ENCODE results near the gene ACTL7A. TPM values are rescaled to one million over a fixed set of nuclear protein-coding genes. Genes with fewer than 3 reads are reported as not detected.

The ACTL7A gene
- total and polyA plus RNA-seq, 2 of the 13 experiments (the other 11 are each of a cell fraction or from before 2014, with no cell fraction given) = not detected

DNA sequence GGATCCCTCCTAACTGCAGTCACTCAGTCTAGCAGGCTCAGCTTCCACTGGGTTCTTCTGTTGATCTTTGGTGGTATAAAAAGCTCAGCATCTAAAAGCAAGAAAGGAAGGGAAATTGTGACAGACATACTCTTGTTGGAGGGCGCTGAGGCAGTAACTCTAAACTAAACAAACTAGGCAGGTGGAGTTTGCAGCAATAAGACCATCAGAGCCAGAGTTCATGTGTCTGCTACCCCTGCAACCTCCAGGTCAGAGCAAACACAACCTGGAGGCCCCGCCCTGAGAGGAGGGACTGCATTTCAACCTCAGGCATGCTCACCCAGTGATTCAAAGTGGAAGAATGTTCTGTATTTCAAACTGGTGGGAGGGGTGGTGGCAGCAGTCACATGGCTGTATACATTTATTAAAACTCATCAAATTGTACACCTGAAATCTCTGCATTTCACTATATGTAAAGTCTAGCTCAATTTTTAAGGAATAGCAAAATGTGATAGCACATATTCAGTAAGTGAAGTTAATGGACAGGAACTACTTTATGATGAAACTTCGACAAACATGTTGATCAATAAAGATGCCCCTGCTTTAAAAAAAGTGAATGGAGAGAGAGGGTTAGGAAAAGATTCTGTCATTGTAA is 7.1 kb downstream of the ACTL7A start (continued):
- TF ChIP-seq, protein P1, sequence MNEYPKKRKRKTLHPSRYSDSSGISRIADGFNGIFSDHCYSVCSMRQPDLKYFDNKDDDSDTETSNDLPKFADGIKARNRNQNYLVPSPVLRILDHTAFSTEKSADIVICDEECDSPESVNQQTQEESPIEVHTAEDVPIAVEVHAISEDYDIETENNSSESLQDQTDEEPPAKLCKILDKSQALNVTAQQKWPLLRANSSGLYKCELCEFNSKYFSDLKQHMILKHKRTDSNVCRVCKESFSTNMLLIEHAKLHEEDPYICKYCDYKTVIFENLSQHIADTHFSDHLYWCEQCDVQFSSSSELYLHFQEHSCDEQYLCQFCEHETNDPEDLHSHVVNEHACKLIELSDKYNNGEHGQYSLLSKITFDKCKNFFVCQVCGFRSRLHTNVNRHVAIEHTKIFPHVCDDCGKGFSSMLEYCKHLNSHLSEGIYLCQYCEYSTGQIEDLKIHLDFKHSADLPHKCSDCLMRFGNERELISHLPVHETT (CRISPR knock-in tag; conservative IDR thresholded peaks at IDR 0.05) = no peak
- TF ChIP-seq ZNF225 (CRISPR knock-in tag; IDR thresholded peaks at IDR 0.05) = no peak
- TF ChIP-seq NR2C2 (CRISPR knock-in tag; IDR thresholded peaks at IDR 0.05; ENCODE audit: borderline replicate concordance) = peak; percentile 74; the same call in 1 of the 2 replicates
- no peak for TF ChIP-seq ZNF616 (CRISPR knock-in tag; IDR thresholded peaks at IDR 0.05; ENCODE audit: low read depth)
- 0 out of 2 replicates have a peak, but pooled peaks have one; percentile 25 for TF ChIP-seq HHEX (CRISPR knock-in tag; IDR thresholded peaks at IDR 0.05)
- no peak for TF ChIP-seq CREB1 (IDR thresholded peaks at IDR 0.05)
- no peak; the same call in 1 of the 2 replicates for TF ChIP-seq CREB1 (CRISPR knock-in tag; IDR thresholded peaks at IDR 0.05)
- TF ChIP-seq, protein P2, sequence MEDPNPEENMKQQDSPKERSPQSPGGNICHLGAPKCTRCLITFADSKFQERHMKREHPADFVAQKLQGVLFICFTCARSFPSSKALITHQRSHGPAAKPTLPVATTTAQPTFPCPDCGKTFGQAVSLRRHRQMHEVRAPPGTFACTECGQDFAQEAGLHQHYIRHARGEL (CRISPR knock-in tag; IDR thresholded peaks at IDR 0.05) = no peak
- 0 out of 2 replicates have a peak, but pooled peaks have one; percentile 27 for TF ChIP-seq ZNF564 (CRISPR knock-in tag; IDR thresholded peaks at IDR 0.05)
- no peak for TF ChIP-seq ZNF841 (CRISPR knock-in tag; IDR thresholded peaks at IDR 0.05; ENCODE audit: borderline replicate concordance)
- TF ChIP-seq U2AF1 (optimal IDR thresholded peaks at IDR 0.05; ENCODE audit: low read depth, low read length) = peak; percentile 51
- no peak for TF ChIP-seq RFX5 (IDR thresholded peaks at IDR 0.05; ENCODE audit: low read depth, low read length)
- TF ChIP-seq ZNF572 (CRISPR knock-in tag; IDR thresholded peaks at IDR 0.05) = no peak
- TF ChIP-seq, protein P3, sequence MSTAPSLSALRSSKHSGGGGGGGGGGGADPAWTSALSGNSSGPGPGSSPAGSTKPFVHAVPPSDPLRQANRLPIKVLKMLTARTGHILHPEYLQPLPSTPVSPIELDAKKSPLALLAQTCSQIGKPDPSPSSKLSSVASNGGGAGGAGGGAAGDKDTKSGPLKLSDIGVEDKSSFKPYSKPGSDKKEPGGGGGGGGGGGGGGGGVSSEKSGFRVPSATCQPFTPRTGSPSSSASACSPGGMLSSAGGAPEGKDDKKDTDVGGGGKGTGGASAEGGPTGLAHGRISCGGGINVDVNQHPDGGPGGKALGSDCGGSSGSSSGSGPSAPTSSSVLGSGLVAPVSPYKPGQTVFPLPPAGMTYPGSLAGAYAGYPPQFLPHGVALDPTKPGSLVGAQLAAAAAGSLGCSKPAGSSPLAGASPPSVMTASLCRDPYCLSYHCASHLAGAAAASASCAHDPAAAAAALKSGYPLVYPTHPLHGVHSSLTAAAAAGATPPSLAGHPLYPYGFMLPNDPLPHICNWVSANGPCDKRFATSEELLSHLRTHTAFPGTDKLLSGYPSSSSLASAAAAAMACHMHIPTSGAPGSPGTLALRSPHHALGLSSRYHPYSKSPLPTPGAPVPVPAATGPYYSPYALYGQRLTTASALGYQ (CRISPR knock-in tag; IDR thresholded peaks at IDR 0.05) = no peak
- TF ChIP-seq, protein P4, sequence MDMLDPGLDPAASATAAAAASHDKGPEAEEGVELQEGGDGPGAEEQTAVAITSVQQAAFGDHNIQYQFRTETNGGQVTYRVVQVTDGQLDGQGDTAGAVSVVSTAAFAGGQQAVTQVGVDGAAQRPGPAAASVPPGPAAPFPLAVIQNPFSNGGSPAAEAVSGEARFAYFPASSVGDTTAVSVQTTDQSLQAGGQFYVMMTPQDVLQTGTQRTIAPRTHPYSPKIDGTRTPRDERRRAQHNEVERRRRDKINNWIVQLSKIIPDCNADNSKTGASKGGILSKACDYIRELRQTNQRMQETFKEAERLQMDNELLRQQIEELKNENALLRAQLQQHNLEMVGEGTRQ (IDR thresholded peaks at IDR 0.05; ENCODE audit: low read depth, low read length) = no peak
- TF ChIP-seq, protein P4 (CRISPR knock-in tag; IDR thresholded peaks at IDR 0.05; ENCODE audit: borderline replicate concordance) = peak; percentile 57; the same call in 1 of the 2 replicates
- peak; percentile 70; the same call in 1 of the 2 replicates for TF ChIP-seq ZNF232 (CRISPR knock-in tag; IDR thresholded peaks at IDR 0.05; ENCODE audit: borderline replicate concordance)
- TF ChIP-seq, protein P5, sequence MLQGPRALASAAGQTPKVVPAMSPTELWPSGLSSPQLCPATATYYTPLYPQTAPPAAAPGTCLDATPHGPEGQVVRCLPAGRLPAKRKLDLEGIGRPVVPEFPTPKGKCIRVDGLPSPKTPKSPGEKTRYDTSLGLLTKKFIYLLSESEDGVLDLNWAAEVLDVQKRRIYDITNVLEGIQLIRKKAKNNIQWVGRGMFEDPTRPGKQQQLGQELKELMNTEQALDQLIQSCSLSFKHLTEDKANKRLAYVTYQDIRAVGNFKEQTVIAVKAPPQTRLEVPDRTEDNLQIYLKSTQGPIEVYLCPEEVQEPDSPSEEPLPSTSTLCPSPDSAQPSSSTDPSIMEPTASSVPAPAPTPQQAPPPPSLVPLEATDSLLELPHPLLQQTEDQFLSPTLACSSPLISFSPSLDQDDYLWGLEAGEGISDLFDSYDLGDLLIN (CRISPR knock-in tag; IDR thresholded peaks at IDR 0.05; ENCODE audit: borderline replicate concordance) = no peak
- TF ChIP-seq, protein P6, sequence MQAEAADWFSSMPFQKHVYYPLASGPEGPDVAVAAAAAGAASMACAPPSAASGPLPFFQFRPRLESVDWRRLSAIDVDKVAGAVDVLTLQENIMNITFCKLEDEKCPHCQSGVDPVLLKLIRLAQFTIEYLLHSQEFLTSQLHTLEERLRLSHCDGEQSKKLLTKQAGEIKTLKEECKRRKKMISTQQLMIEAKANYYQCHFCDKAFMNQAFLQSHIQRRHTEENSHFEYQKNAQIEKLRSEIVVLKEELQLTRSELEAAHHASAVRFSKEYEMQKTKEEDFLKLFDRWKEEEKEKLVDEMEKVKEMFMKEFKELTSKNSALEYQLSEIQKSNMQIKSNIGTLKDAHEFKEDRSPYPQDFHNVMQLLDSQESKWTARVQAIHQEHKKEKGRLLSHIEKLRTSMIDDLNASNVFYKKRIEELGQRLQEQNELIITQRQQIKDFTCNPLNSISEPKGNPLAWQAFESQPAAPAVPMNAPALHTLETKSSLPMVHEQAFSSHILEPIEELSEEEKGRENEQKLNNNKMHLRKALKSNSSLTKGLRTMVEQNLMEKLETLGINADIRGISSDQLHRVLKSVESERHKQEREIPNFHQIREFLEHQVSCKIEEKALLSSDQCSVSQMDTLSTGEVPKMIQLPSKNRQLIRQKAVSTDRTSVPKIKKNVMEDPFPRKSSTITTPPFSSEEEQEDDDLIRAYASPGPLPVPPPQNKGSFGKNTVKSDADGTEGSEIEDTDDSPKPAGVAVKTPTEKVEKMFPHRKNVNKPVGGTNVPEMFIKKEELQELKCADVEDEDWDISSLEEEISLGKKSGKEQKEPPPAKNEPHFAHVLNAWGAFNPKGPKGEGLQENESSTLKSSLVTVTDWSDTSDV (CRISPR knock-in tag; IDR thresholded peaks at IDR 0.05) = no peak
- TF ChIP-seq, protein P7, sequence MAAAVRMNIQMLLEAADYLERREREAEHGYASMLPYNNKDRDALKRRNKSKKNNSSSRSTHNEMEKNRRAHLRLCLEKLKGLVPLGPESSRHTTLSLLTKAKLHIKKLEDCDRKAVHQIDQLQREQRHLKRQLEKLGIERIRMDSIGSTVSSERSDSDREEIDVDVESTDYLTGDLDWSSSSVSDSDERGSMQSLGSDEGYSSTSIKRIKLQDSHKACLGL (CRISPR knock-in tag; IDR thresholded peaks at IDR 0.05) = no peak

Data from HepG2 (cell line).